H1 (cell line): ENCODE results near the gene TK1. TPM values are rescaled to one million over a fixed set of nuclear protein-coding genes. Genes with fewer than 3 reads are reported as not detected.

Experiments used
- CHD2 ChIP-seq: IDR thresholded peaks from 2 replicates; pipeline ENCODE4 v1.6.1; 2012; ENCODE audit warnings: low read length, improper control_type of control experiment
- CHD7 ChIP-seq: fragments of 300-600 bp; sonication (generic); IDR thresholded peaks from 2 replicates; pipeline ENCODE4 v1.7.1; 2012; ENCODE audit warnings: low read length, moderate library complexity, mild to moderate bottlenecking, inconsistent platforms; ENCODE audit not compliant: insufficient replicate concordance
- FOSL1 ChIP-seq: IDR thresholded peaks from 2 replicates; pipeline ENCODE4 v1.6.1; 2011; ENCODE audit warnings: mild to moderate bottlenecking, low read depth, low read length, moderate library complexity; ENCODE audit not compliant: insufficient read depth
- HDAC6 ChIP-seq: IDR thresholded peaks from one replicate; pipeline ENCODE4 v1.7.1; 2012; ENCODE audit warnings: low read depth, mild to moderate bottlenecking, inconsistent platforms, low read length, moderate library complexity
- SIN3A ChIP-seq, 2 experiments: IDR thresholded peaks in 1 of 2; conservative IDR thresholded peaks in 1 of 2; 2 replicates each; pipeline ENCODE4 v1.6.1; 2011 to 2012; ENCODE audit warnings: low read length in 2 of 2, improper control_type of control experiment in 1 of 2, low read depth in 1 of 2, mild to moderate bottlenecking in 1 of 2
- SIRT6 ChIP-seq: IDR thresholded peaks from one replicate; pipeline ENCODE4 v1.7.1; 2012; ENCODE audit warnings: low read length, inconsistent platforms
- TAF1 ChIP-seq: IDR thresholded peaks from 2 replicates; pipeline ENCODE4 v1.6.1; 2011; ENCODE audit warnings: mild to moderate bottlenecking, low read depth, low read length
- polyA plus RNA-seq, 7 experiments: library from polyadenylated mRNA; depleted of rRNA in 3 of 7; stranded (reverse) in 5 of 7; unstranded in 2 of 7; fragments of >200 nt in 5 of 7; fragments of 200-250 nt in 2 of 7; gene quantifications; 1 replicate in 5 of 7; 2 replicates in 1 of 7; 4 replicates in 1 of 7; pipeline versions ENCODE4 v1.2.1 to v1.2.3, GENCODE V29; 2011 to 2013; ENCODE audit warnings: missing spikeins in 2 of 7, mixed read lengths in 2 of 7
- total RNA-seq: library from RNA; stranded (reverse); fragmentation: NEBNext Ultra II Directional; extraction: Animal tissue kit (Norgen Biotek cat#: 25700); gene quantifications from 2 replicates; pipeline ENCODE4 v1.2.1, GENCODE V29; 2021

The TK1 gene
- total and polyA plus RNA-seq, 2 of the 8 experiments (the other 6 are each of a cell fraction or from before 2014, with no cell fraction given) = 66.9 to 147 TPM

GRCh38 chr17:78184351-78184750, 2.5 kb downstream of the TK1 start (continued):
- TF ChIP-seq CHD7 (no peak), SIRT6 (no peak), SIN3A (conservative IDR thresholded peaks at IDR 0.05 in 1 of 2, IDR thresholded peaks at IDR 0.05 in 1 of 2; ENCODE audit: low read depth in 1 of 2, low read length in 2 of 2) (no peak), HDAC6 (no peak), CHD2 (no peak), TAF1 (no peak), FOSL1 (no peak)
